ENCODE results near the gene ZNF300. TPM values are rescaled to one million over a fixed set of nuclear protein-coding genes. Genes with fewer than 3 reads are reported as not detected.
"Not testable (repeated sequence)": the region's sequence is repeated elsewhere in the genome, so short reads cannot be mapped to it uniquely, and the experiment has no call there.

Gene ZNF300
- total and polyA plus RNA-seq, 2 of the 13 experiments (the other 11 are each of a cell fraction or from before 2014, with no cell fraction given) = 2.7 to 6.8 TPM

- H3K9ac ChIP-seq (ENCODE audit: insufficient read depth, low read depth, low read length); H3K36me3 ChIP-seq (replicated peaks in 1 of 2; ENCODE audit: control insufficient read depth in 1 of 2, insufficient read depth in 2 of 2, low read length in 2 of 2); POLR2A ChIA-PET; H2AFZ ChIP-seq (ENCODE audit: low read length); H3K27ac ChIP-seq (ENCODE audit: extremely low read length, insufficient read depth, low read length); H3K79me2 ChIP-seq (ENCODE audit: insufficient read depth, low read length); BruUV-seq (replicated peaks); H4K20me1 ChIP-seq (ENCODE audit: insufficient read depth, low read length); H3K4me1 ChIP-seq (ENCODE audit: insufficient read depth, low read length); DNase-seq (ENCODE audit: low spot score); H3K4me2 ChIP-seq (ENCODE audit: low read depth, low read length); FAIRE-seq; ATAC-seq; H3K4me3 ChIP-seq (replicated peaks in 1 of 3; ENCODE audit: insufficient read depth in 1 of 3, low read depth in 2 of 3, low read length in 3 of 3); H3K9me3 ChIP-seq (ENCODE audit: low read length): not testable (repeated sequence)
- WGBS (ENCODE audit: low lambda C conversion rate) = 64% methylated on average over 18 of the region's 32 CpGs
- in situ Hi-C loops (cut with HindIII; ENCODE audit: extremely low pct_ligation_motif_present, low pct_unique_long_range_greater_than_20kb) (loop anchor here (5.0 kb wide), 2 partner anchors 43 to 283 kb away; no protein-coding TSS in a partner anchor), intact Hi-C loops (cut with micrococcal nuclease; ENCODE audit: unreplicated experiment) (loop anchor here (5.0 kb wide), 1 partner anchor 188 kb away; no protein-coding TSS in a partner anchor)
- CTCF ChIA-PET (ENCODE audit: low intra/inter-chr PET ratio, low total read pairs) = interaction anchor here (3.3 kb wide), 1 partner anchor 44 kb away, joined by 23 read pairs; no protein-coding TSS in a partner anchor
- peaks cover 2 to 16% of the 10 kb centered on the region in 2 experiments; a peak in 3 of 5 replicates for H3K27me3 ChIP-seq (ENCODE audit: control insufficient read depth in 1 of 2, insufficient read depth in 2 of 2, low read length in 2 of 2)
Measured at GRCh38 chr5:150845185-150845859, 59.5 kb downstream of the ZNF300 start.

Other genes starting within 250 kb of the ZNF300 start
- gene MYOZ3, start 243.7 kb downstream of the ZNF300 start, total RNA-seq (2016; rRNA removed; fragmentation: Illumina TruSeq; extraction: Trizol) = not detected in 2 replicates
- 0.05 TPM in 1 of 2 replicates, not detected in the other for gene MYOZ3, start 243.7 kb downstream of the ZNF300 start, polyA plus RNA-seq (2011; rRNA removed)
- 27.7 and 28.3 TPM in 2 replicates for gene RBM22, start 203.9 kb downstream of the ZNF300 start, total RNA-seq (2016; rRNA removed; fragmentation: Illumina TruSeq; extraction: Trizol)
- 27.3 and 35.0 TPM in 2 replicates for gene RBM22, start 203.9 kb downstream of the ZNF300 start, polyA plus RNA-seq (2011; rRNA removed)
- gene DCTN4, start 146.0 kb downstream of the ZNF300 start, total RNA-seq (2016; rRNA removed; fragmentation: Illumina TruSeq; extraction: Trizol) = 26.9 and 39.7 TPM in 2 replicates
- 21.5 and 24.1 TPM in 2 replicates for gene DCTN4, start 146.0 kb downstream of the ZNF300 start, polyA plus RNA-seq (2011; rRNA removed)
- 11.6 and 14.1 TPM in 2 replicates for gene SMIM3, start 126.2 kb downstream of the ZNF300 start, total RNA-seq (2016; rRNA removed; fragmentation: Illumina TruSeq; extraction: Trizol)
- gene SMIM3, start 126.2 kb downstream of the ZNF300 start, polyA plus RNA-seq (2011; rRNA removed) = 71.3 and 96.7 TPM in 2 replicates
- gene IRGM, start 58.5 kb downstream of the ZNF300 start, total RNA-seq (2016; rRNA removed; fragmentation: Illumina TruSeq; extraction: Trizol) = not detected in 2 replicates
- gene IRGM, start 58.5 kb downstream of the ZNF300 start, polyA plus RNA-seq (2011; rRNA removed) = not detected in 2 replicates
- gene GPX3, start 115.6 kb upstream of the ZNF300 start, total RNA-seq (2016; rRNA removed; fragmentation: Illumina TruSeq; extraction: Trizol) = 31.9 and 33.8 TPM in 2 replicates
- gene GPX3, start 115.6 kb upstream of the ZNF300 start, polyA plus RNA-seq (2011; rRNA removed) = 1,506 and 1,892 TPM in 2 replicates
- gene TNIP1, start 176.1 kb upstream of the ZNF300 start, total RNA-seq (2016; rRNA removed; fragmentation: Illumina TruSeq; extraction: Trizol) = 26.2 and 29.8 TPM in 2 replicates
- gene TNIP1, start 176.1 kb upstream of the ZNF300 start, polyA plus RNA-seq (2011; rRNA removed) = 45.9 and 48.7 TPM in 2 replicates